ENCODE data around the gene LASP1. TPM values are rescaled to one million over a fixed set of nuclear protein-coding genes. Genes with fewer than 3 reads are reported as not detected.

LASP1 gene
- polyA plus RNA-seq, 4 donors = 140 to 149 (median 146) TPM

GRCh38 chr17:38868817-38869525 lies 887 bp upstream of the LASP1 start:
- DNase-seq (ENCODE audit: low read depth in 4 of 4, low spot score in 3 of 4) = peak in 2 of 4 donors; percentile 87

GRCh38 chr17:38870259-38871165 lies 654 bp downstream of the LASP1 start:
- DNase-seq (ENCODE audit: low read depth in 4 of 4, low spot score in 3 of 4) = no peak

- DNase-seq (ENCODE audit: low read depth in 4 of 4, low spot score in 3 of 4) = no peak
Observed at GRCh38 chr17:38871247-38872015, 1.6 kb downstream of the LASP1 start.

- DNase-seq (ENCODE audit: low read depth in 4 of 4, low spot score in 3 of 4) = no peak
Observed at GRCh38 chr17:38872027-38872511, 2.2 kb downstream of the LASP1 start.

- DNase-seq (ENCODE audit: low read depth in 4 of 4, low spot score in 3 of 4) = no peak
Observed at GRCh38 chr17:38872671-38873385, 3.0 kb downstream of the LASP1 start.

GRCh38 chr17:38873640-38874380 lies 4.0 kb downstream of the LASP1 start:
- DNase-seq (ENCODE audit: low read depth in 4 of 4, low spot score in 3 of 4) = no peak

- DNase-seq (ENCODE audit: low read depth in 4 of 4, low spot score in 3 of 4) = no peak
Observed at GRCh38 chr17:38874505-38875400, 4.9 kb downstream of the LASP1 start.

GRCh38 chr17:38875477-38876075 lies 5.7 kb downstream of the LASP1 start:
- DNase-seq (ENCODE audit: low read depth in 4 of 4, low spot score in 3 of 4) = no peak

- DNase-seq (ENCODE audit: low read depth in 4 of 4, low spot score in 3 of 4) = no peak
Observed at GRCh38 chr17:38877130-38877851, 7.4 kb downstream of the LASP1 start.

DNA sequence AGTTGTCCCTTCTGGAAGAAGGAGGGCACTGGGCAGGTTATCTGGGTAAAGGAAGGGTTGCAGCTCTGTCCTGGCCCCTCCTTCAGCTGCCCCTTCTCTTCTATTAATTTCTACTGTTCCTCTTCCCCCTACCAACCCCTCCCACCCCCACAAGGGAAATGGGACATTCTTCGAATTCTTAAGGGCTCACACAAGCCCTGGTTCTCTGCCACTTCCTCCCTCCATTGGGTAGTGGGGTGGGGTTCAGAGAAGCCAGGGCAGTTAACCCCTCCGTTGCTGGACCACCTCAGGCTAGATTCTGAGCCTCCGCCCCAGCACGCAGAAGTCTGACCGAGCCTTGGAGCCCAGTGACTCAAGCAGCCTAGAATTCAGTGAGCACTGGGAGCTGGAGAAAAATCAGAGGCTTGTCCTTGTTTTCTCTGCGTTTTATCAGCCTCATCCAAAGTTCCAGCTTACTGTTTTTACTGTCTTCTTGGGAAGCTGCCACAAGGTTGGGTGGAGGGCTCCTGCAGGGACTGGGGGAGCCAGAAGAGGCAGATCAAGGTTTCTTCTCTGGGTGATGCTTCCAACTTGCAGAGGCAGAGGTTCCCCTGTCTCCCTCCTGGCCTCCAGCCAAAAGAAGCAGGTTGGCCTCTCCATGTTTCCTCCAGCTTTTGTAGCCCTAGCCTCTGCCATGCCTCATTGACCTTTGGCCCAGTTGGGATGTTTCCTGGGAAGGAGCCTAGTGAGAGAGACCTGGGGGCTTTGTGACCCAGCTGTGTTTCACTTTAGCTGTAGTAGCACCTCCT lies 10.2 kb downstream of the LASP1 start:
- DNase-seq (ENCODE audit: low read depth in 4 of 4, low spot score in 3 of 4) = no peak

DNA sequence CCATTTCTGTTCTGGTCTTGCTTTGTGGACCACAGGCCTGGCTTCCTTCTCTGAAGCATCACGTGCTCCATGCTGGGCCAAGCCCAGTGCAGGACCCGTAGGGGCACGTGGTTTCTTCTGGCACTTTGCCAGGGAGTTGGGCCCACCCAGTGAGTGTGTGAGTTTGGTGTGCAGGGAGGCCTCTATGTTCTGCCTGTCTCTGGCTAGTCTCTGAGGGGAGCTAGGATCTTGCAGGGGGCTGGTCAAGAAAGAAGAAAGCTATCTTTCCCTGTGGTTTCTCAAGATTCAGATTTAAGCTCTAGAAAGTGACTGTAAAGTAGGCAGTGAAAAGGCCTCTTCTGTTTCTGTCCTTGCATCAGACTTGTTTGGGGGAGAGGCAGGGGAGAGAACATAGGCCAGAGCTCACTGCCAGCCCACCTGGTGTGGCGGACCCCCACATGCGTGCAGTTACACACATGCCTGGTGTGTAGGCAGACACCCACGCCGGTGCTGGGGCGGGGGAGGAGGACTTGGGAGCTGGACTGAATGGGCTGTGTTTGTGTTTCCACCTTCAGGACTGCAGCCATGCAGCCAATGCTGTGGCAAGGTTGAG lies 11.8 kb downstream of the LASP1 start:
- DNase-seq (ENCODE audit: low read depth in 4 of 4, low spot score in 3 of 4) = peak in 1 of 4 donors; percentile 71

- DNase-seq (ENCODE audit: low read depth in 4 of 4, low spot score in 3 of 4) = no peak
Observed at GRCh38 chr17:38882870-38883269, 13.0 kb downstream of the LASP1 start.

DNA sequence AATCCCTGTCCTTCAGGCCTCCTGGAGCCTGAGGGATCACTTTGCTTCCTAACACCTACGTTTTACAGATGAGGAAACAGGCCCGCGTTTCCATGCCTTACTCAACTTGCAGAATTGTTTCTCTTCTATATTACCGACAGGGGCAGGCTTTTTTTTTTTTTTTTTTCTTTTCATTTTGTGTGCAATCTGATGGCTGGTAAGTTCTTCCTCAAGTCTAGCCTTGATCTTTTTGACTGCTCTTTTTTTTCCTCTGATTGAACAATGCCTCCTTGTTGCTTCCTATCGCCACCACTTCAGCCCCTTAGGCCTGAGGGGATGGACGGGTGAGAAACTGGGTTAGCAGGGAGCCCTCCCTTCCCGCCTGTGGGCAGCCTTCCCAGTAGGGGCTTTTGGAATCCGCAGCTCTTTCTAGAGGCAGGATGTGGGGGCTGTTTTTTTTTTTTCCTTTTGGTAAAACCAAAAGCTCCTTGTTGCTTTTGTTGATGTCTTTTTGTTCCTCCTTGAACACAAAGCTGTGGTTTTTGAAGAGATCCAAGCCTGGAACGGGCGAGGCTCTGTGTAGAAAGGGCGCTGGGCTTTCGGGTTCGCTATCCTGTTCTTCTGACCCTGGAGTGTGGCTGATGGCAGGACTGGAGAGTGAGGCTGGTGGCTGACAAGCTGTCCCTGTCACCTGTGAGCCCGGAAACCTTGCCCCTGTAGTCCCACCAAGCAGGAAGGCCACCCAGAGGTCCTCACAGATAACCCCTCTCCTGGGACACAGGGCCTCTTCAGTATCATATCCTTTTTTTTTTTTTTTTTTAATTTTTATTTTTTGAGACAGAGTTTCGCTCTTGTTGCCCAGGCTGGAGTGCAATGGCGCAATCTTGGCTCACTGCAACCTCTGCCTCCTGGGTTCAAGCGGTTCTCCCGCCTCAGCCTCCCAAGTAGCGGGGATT lies 14.0 kb downstream of the LASP1 start:
- DNase-seq (ENCODE audit: low read depth in 4 of 4, low spot score in 3 of 4) = no peak

GRCh38 chr17:38885044-38885727 lies 15.3 kb downstream of the LASP1 start:
- DNase-seq (ENCODE audit: low read depth in 4 of 4, low spot score in 3 of 4) = no peak
